Testis (tissue), 5 donors: ENCODE results near the gene PYGO1. TPM values are rescaled to one million over a fixed set of nuclear protein-coding genes. Genes with fewer than 3 reads are reported as not detected.

Experiments used
- DNase-seq: peaks from one replicate; pipeline ENCODE4 v3.0.0-alpha.2; 2019
- H3K27ac ChIP-seq, 2 donors: fragments of 200-600 bp; sonication (generic); one replicate each; pipeline ENCODE4 v1.5.1; 2019
- H3K27me3 ChIP-seq: fragments of 200-600 bp; sonication (generic); one replicate; pipeline ENCODE4 v1.5.1; 2019
- H3K36me3 ChIP-seq: fragments of 200-600 bp; sonication (generic); one replicate; pipeline ENCODE4 v1.5.1; 2017; ENCODE audit warnings: low read depth; ENCODE audit errors: missing control alignments
- H3K4me1 ChIP-seq: fragments of 200-600 bp; sonication (generic); one replicate; pipeline ENCODE4 v1.5.1; 2019
- H3K4me3 ChIP-seq, 2 donors: fragments of 200-600 bp; sonication (generic); one replicate each; pipeline ENCODE4 v1.5.1; 2017 to 2019
- H3K9me3 ChIP-seq: fragments of 200-600 bp; sonication (generic); one replicate; pipeline ENCODE4 v1.5.1; 2017
- POLR2A ChIP-seq: fragments of 450-650 bp; IDR thresholded peaks from one replicate; pipeline ENCODE4 v1.6.1; 2017; ENCODE audit warnings: antibody characterized with exemption, mild to moderate bottlenecking, moderate library complexity
- WGBS, 2 donors: methylation state at CpG; one replicate each; pipeline ENCODE4 v1.1.5; 2018; 5-methylcytosine and 5-hydroxymethylcytosine counted together
- intact Hi-C: fragments of 100-400 bp; cut with DNase I; formaldehyde crosslinking; loops from one replicate; pipeline ENCODE4 v1.15.1; 2023; ENCODE audit warnings: low total_unique reads
- long read RNA-seq, 2 donors: transcript quantifications; one replicate each; lab custom pipeline, GENCODE V29; 2026
- polyA plus RNA-seq: library from polyadenylated mRNA; stranded (reverse); fragments of 350-450 nt; fragmentation: Illumina TruSeq; extraction: RNeasy Lipid Tissue Mini Kit (QIAGEN cat#74804); gene quantifications from one replicate; pipeline ENCODE4 v1.2.3, GENCODE V29; 2014; ENCODE audit warnings: low read depth, low replicate concordance; ENCODE audit not compliant: insufficient read depth
- total RNA-seq, 2 donors: library from RNA; depleted of rRNA; stranded (reverse); fragments of >200 nt; gene quantifications; one replicate each; pipeline ENCODE4 v1.2.3, GENCODE V29; 2016
- TF ChIP-seq, protein P1 (sequence below), 3 experiments: fragments of 450-650 bp in 2 of 3; fragments of 200-600 bp in 1 of 3; sonication (generic) in 1 of 3; IDR thresholded peaks; one replicate each; pipeline ENCODE4 v1.5.1; 2016 to 2019; ENCODE audit warnings: antibody characterized with exemption in 3 of 3, mild to moderate bottlenecking in 2 of 3, moderate library complexity in 1 of 3

The PYGO1 gene, protein sequence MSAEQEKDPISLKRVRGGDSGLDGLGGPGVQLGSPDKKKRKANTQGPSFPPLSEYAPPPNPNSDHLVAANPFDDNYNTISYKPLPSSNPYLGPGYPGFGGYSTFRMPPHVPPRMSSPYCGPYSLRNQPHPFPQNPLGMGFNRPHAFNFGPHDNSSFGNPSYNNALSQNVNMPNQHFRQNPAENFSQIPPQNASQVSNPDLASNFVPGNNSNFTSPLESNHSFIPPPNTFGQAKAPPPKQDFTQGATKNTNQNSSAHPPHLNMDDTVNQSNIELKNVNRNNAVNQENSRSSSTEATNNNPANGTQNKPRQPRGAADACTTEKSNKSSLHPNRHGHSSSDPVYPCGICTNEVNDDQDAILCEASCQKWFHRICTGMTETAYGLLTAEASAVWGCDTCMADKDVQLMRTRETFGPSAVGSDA
- 1 to 10 TPM; 8.5 to 8.6 TPM for total RNA-seq
- 5.4 TPM for polyA plus RNA-seq
- long read RNA-seq, donor 1, partial matches to known transcripts = 0 of 4 reads
- long read RNA-seq, donor 1, other reads (novel, unspliced or antisense) = 0 of 4 reads
- long read RNA-seq, donor 2, partial matches to known transcripts = 0 of 1 reads
- long read RNA-seq, donor 2, other reads (novel, unspliced or antisense) = 0 of 1 reads

DNA sequence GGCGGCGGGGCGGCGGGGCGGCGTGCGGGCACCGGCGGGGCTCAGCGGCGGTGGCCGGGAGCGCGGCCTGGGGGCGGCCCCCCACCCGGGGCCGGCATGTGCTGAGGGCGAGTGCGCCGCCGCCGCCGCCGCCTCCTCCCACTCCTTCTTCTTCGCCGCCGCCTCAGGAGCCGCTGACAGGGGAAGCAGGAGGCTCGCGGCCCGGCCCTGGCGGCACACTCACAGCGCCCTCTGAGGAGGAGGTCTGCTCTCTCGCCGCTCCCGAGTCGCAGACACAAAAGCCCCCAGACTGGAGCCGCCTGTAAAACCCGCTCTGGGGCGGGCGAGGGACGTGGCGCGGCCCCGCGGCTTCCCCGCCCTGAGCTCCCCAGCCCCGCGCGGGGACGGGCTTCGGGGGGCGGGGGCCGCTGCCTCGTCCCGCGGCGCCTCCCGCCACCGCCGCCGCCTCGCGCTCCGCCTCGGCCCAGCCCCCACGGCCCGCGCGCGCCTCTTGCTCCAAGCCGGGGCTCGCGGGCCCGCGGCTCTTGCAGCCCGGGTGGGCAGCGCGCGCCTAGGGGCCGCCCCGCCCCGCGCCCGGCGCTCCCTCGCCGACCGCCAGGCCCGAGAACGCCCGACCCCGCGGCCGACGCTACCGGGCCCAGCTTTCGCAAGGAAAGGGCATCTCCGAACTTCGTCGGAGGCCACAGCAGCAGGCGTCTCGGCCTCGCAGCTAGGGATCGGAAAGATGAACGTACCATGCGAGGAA is at the start of gene PYGO1:
PYGO1 (minus strand) TSS at position 276 of the 745 bp plus-strand sequence. CDS start 462 bp downstream, outside the sequence.
- TF ChIP-seq, protein P1, sequence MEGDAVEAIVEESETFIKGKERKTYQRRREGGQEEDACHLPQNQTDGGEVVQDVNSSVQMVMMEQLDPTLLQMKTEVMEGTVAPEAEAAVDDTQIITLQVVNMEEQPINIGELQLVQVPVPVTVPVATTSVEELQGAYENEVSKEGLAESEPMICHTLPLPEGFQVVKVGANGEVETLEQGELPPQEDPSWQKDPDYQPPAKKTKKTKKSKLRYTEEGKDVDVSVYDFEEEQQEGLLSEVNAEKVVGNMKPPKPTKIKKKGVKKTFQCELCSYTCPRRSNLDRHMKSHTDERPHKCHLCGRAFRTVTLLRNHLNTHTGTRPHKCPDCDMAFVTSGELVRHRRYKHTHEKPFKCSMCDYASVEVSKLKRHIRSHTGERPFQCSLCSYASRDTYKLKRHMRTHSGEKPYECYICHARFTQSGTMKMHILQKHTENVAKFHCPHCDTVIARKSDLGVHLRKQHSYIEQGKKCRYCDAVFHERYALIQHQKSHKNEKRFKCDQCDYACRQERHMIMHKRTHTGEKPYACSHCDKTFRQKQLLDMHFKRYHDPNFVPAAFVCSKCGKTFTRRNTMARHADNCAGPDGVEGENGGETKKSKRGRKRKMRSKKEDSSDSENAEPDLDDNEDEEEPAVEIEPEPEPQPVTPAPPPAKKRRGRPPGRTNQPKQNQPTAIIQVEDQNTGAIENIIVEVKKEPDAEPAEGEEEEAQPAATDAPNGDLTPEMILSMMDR (IDR thresholded peaks at IDR 0.05) = no peak
- TF ChIP-seq POLR2A = no peak
- peak; percentile 68 for DNase-seq
- Histone ChIP-seq H3K4me3 (peak within 1 kb of the TSS; percentile 68 to 70), H3K36me3 (no peaks in the 10 kb centered on the region), H3K27ac (peak within 1 kb of the TSS; percentile 84 to 96), H3K4me1 (no peaks in the 10 kb centered on the region), H3K9me3 (no peaks in the 10 kb centered on the region), H3K27me3 (no peaks in the 10 kb centered on the region)
- intact Hi-C loops = no loop called here
- WGBS, 2 donors = 0 to 1% methylated on average over 6 to 84 of the region's 107 CpGs

DNA sequence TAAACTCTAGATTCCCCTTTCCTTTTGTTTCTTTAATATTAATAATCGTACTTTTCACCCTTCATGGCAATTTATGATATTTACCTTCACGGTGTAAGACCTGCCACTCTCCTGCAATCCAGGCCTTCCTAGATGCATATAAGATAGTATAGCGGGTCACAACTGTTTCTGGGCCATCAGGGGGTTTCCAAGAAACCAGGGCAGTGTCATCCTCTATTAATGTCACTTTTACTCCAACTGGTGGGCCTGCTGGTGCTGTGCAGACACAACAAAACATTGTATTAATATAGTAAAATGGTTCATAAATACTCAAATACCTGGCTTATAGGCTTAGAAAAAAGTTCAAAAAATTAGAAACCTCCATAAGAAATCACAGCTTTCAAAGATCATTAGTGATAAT is 48.9 kb upstream of the PYGO1 start:
- H3K27me3 ChIP-seq = no peaks in the 10 kb centered on the region
- H3K4me1 ChIP-seq = no peaks in the 10 kb centered on the region
- H3K4me3 ChIP-seq = no peak overlapping the region
- DNase-seq = no peak
- H3K27ac ChIP-seq = no peak overlapping the region
- H3K36me3 ChIP-seq = no peaks in the 10 kb centered on the region
- intact Hi-C loops = no loop called here
- 97 to 98% methylated on average over 3 of the region's 3 CpGs for WGBS, 2 donors
- no peaks in the 10 kb centered on the region for H3K9me3 ChIP-seq
- TF ChIP-seq, protein P1 (IDR thresholded peaks at IDR 0.05) = no peak
- no peak for TF ChIP-seq POLR2A

DNA sequence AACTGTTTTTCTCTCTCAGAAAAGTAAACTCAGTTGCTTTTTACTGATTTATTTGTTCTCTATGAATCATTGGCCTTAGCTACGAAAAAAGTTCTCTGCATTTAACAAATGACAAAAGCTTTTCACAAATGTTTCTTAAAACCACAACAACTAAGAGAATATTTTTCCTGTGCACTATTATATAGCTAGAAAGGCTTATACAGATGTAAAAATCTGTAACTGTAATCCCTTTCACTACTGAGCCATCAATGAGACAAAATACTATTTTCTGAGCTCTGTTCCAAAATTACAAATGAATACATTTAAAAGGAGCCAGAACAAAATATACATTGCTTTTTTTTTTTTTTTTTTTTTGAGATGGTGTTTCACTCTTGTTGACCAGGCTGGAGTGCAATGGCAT is 45.6 kb upstream of the PYGO1 start:
- Histone ChIP-seq H3K27ac (no peak overlapping the region), H3K4me3 (no peak overlapping the region), H3K9me3 (no peaks in the 10 kb centered on the region), H3K27me3 (no peaks in the 10 kb centered on the region), H3K4me1 (no peaks in the 10 kb centered on the region), H3K36me3 (no peaks in the 10 kb centered on the region)
- TF ChIP-seq, protein P1 (IDR thresholded peaks at IDR 0.05) = no peak
- TF ChIP-seq POLR2A = no peak
- 97 to 98% methylated on average over 1 of the region's 1 CpG for WGBS, 2 donors
- no peak for DNase-seq
- intact Hi-C loops = no loop called here

DNA sequence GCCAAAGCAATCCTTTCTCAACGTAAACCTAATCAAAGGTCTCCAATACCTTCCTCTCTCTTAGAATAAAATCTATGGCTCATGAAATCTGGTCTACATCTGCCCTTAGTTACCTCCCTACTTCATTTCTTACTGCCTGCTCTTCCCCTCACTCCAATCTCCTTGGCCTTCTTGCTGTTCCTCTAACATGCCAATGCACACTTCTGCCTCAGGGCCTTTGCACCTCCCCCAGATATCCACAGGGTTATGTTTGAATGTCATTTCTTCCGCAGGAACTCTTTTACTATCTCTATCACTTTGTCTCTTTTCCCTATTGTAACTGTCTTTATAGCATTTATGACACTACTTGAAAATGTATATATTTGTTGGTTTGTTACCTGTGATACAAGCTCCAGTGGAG is 44.3 kb upstream of the PYGO1 start:
- TF ChIP-seq, protein P1 (IDR thresholded peaks at IDR 0.05) = no peak
- H3K27me3 ChIP-seq = no peaks in the 10 kb centered on the region
- intact Hi-C loops = no loop called here
- no peaks in the 10 kb centered on the region for H3K9me3 ChIP-seq
- WGBS, 2 donors = 94 to 96% methylated on average over 2 of the region's 2 CpGs
- DNase-seq = no peak
- H3K4me1 ChIP-seq = no peaks in the 10 kb centered on the region
- H3K27ac ChIP-seq = no peak overlapping the region
- no peaks in the 10 kb centered on the region for H3K36me3 ChIP-seq
- H3K4me3 ChIP-seq = no peak overlapping the region
